Endometrium (tissue), 2 donors: ENCODE measurements around the gene PBX4.

Experiments used
- FAIRE-seq: peaks from 2 replicates; lab custom pipeline; 2012; peaks lifted over from hg19 to GRCh38; lab: Jason Lieb, UNC
- donor health status: control.
- donor health status: control.

The PBX4 gene

GRCh38 chr19:19553670-19554069, 64.8 kb downstream of the PBX4 start:
- no peak for FAIRE-seq

DNA sequence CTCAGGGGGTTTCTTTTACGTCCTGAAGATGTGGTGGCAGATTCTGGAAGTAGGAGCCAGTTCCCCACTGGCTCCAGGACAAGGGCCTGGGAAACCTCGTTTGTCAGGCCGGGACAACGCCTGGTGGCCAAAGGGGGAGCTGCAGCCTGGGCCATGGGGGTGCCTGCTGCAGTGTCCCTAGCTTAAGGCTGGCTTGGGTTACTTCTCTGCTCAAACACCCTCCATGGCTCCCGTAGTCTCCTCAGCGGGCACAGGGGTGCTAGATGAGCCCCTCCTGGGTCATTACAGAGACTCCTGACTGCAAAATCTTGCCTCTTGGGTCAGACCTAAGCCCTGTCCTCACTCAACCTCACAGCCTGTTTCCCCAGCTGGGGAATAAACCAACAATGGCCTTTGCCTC, 65.7 kb downstream of the PBX4 start:
- FAIRE-seq = no peak

GRCh38 chr19:19551853-19552192, 66.7 kb downstream of the PBX4 start:
- no peak for FAIRE-seq

DNA sequence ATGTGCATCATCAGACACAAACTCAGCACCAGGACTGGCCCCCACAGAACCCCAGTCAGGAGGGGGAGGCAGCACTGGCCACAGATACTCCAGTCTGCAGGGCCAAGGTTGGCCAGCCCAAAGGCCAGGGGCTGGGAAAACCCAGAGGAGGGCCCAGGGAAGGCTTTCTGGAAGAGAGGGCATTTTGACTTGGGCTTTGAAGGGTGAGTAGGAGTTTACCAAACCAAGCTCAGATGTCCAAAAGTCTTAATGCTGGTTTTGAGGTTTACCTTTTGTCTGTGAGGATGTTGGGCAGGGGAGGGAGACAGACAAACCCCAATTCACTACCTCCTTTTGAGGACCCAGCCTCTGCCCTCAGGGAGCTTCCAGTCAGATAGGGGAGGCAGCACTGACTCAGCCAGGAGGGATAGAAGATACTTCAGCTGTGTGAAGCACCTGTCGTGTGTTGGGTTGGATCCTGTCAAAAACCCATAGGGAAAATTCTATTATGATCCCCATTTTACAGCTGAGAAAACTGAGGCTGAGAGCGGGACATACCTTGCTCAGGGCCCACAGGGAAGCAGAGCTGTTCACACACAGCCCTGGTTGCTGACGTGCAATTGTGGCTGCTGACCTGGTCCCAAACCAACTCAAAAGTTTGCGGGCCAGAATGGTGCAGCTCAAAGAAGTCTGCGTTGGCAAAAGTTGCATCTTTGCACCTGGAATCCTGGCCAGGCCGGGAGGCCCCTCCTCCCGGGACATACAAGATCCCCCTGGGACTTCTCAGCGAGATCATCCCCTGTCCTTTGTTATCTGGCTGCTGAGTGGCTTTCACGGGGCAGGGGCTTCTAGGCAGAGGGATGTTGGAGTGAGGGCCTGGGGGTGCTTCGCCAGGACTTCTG, 67.3 kb downstream of the PBX4 start:
- FAIRE-seq = no peak

GRCh38 chr19:19550485-19550929, 68.0 kb downstream of the PBX4 start:
- FAIRE-seq = no peak

- FAIRE-seq = no peak
These were observed 68.6 kb downstream of the PBX4 start for GRCh38 chr19:19549804-19550464.

DNA sequence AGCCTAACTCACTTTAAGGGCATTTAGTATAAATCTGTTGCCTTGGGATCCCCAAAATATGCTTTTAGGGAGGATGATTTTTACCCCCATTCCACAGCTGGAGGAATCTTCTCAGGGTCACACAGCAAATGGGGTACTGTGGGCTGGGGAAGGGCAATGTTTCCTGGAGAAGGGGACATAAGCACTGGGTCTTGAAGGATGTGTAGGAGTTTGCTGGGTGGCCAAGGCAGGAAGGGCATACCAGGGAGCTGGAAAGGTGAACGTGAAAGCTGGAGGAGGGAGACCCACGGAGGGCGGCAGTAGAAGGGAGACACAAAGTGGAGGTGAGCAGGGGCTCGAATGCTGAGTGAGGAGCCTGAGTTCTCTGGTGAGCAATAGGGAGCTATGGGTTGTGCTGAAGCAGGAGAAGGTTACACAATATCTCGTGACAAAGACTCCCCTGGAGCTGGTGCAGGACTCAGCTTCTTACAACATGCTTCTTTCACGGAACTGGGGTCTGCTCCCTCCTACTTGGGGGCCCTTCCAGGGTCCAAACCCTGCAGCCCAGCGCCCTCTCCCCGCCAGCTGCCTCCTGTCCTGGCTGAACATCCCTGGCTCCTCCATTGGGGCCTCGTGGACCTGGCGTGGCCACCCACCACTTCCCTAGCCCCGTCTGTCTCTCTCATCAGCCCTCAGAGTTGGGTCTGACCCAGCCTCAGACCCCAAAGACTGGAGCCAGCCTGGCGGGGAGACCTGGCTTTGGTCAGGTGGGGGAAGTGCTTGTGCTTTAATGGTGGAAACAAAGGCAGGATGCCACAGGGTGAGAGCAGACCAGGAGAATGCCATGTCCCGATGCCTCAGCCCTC, 69.3 kb downstream of the PBX4 start:
- no peak for FAIRE-seq

GRCh38 chr19:19547674-19548336, 70.7 kb downstream of the PBX4 start:
- no peak for FAIRE-seq

- FAIRE-seq = no peak
These were observed 71.7 kb downstream of the PBX4 start for GRCh38 chr19:19546751-19547162.

GRCh38 chr19:19545707-19546106, 72.8 kb downstream of the PBX4 start:
- no peak for FAIRE-seq

DNA sequence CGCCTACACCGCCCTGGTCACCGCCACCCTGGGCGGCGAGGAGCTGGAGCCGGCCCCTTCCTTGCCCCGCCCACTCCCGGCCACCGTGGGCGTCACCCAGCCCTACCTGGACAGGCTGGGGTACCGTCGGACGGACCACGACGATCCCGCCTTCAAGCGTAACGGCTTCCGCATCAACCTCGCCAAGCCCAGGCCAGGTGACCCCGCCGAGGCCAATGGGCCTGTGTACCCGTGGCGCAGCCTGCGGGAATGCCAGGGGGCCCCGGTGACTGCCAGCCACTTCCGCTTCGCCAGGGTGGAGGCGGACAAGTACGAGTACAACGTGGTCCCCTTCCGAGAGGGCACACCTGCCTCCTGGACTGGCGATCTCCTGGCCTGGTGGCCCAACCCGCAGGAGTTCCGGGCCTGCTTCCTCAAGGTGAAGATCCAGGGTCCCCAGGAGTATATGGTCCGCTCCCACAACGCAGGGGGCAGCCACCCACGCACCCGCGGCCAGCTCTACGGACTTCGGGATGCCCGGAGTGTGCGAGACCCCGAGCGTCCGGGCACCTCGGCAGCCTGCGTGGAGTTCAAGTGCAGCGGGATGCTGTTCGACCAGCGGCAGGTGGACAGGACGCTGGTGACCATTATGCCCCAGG, 73.4 kb downstream of the PBX4 start:
- FAIRE-seq = no peak

DNA sequence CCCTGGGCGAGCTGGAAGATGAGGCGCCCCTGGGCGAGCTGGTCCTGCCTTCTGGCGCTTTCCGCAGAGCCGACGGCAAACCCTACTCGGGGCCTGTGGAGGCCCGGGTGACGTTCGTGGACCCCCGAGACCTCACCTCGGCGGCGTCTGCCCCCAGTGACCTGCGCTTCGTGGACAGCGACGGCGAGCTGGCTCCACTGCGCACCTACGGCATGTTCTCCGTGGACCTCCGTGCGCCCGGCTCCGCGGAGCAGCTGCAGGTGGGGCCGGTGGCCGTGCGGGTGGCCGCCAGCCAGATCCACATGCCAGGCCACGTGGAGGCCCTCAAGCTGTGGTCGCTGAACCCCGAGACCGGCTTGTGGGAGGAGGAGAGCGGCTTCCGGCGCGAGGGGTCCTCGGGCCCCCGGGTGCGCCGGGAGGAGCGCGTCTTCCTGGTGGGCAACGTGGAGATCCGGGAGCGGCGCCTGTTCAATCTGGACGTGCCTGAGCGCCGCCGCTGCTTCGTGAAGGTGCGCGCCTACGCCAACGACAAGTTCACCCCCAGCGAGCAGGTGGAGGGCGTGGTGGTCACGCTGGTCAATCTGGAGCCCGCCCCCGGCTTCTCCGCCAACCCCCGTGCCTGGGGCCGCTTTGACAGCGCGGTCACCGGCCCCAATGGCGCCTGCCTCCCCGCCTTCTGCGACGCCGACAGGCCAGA, 74.1 kb downstream of the PBX4 start:
- no peak for FAIRE-seq

DNA sequence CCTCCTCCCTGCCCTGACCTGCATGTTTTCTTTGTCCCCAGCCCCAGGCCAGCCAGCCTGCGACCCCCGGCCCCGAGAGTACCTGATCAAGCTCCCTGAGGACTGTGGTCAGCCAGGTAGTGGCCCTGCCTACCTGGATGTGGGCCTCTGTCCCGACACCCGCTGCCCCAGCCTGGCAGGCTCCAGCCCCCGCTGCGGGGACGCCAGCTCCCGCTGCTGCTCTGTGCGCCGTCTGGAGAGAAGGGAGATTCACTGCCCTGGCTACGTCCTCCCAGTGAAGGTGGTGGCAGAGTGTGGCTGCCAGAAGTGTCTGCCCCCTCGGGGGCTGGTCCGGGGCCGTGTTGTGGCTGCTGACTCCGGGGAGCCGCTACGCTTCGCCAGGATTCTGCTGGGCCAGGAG, 74.8 kb downstream of the PBX4 start:
- no peak for FAIRE-seq

DNA sequence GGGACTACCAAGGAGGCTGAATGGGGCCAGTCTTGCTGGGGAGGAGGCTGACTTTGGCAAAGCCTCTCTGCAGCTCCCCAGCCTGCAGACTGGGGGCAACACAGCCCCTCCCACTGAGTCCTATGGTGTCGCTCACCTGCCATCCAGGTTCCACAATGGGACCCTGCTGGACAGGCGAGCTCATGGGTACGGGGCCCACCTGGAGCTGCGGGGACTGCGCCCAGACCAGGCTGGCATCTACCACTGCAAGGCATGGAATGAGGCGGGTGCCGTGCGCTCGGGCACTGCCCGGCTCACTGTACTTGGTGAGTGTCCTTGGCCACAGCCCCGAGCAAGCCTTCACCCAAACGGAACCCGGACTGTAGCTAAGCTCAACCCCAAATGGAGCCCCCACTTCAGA, 75.4 kb downstream of the PBX4 start:
- FAIRE-seq = no peak

GRCh38 chr19:19542507-19542906, 76.0 kb downstream of the PBX4 start:
- FAIRE-seq = no peak

DNA sequence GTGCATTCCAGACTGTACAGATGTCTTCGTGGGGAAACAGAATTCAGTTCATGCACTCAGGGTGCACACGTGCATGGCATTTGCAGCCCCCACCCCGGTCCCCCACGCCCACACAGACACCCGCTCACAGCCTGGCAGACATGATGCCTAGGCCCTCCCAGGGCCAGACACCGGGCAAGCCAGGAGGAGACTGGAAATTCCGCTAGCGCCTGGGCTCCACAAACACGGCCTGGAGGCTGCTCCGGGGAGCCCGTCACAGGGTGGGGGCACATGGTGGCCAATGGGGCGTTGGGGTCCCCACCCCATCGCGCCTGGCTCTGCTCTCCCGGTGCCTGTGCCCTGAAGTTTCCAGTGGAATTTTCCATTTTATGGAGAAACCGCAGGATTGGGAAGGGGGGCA, 76.9 kb downstream of the PBX4 start:
- no peak for FAIRE-seq

DNA sequence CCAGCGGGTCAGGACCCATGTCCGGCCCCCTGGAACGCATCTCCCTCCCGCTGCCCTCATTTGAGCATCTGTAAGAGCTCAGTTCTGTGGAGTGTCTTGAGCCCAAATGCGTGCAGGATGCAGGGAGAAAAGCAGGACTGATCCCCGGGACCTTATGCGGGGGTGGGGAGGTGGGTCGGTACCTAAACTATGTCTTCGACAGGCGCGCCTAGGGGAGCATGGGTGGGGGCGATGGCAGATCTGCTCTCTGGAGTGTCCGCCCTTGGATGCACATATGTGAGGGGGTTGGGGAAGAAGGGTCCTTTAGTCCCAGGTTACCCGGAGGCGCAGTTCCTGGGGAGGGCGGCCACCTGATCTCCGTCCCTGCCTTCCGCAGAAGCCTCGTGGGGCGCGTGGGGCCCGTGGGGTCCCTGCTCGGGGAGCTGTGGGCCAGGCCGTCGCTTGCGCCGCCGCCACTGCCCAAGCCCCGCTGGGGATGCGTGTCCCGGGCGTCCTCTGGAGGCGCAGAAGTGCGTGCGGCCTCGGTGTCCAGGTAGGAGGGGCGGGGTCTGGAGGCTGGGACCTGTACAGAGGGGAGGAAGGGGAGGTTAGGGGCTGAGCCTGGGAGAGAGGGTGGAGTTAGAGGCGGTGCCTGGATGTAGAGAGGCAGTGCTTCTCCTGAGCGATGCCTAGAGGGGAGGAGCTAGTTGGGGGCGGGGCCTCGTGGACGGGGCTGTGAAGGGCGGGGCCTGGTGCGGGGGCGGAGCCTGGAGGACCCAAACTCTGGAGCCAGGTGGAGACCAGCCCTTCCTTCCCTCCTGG, 77.6 kb downstream of the PBX4 start:
- FAIRE-seq = no peak

DNA sequence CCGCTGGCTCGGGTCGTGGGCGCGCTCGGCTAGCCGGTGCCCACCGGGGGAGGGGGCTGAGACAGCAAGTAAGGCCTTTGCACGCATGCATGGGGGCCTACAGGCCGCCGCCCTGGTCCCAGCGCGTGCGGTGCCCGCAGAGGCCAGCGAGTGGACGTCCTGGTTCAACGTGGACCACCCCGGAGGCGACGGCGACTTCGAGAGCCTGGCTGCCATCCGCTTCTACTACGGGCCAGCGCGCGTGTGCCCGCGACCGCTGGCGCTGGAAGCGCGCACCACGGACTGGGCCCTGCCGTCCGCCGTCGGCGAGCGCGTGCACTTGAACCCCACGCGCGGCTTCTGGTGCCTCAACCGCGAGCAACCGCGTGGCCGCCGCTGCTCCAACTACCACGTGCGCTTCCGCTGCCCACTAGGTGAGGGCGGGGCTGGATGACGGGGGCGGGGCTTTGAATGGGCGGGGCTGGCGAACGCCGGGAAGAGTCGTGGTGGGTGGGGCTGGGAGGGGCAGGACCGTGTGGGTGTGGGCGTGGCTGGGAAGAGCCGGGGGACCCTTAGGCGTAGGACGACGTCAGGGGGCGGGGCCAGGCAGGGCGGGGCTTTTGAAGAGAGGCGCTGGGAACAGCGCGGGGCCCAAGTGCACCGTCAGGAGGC, 78.3 kb downstream of the PBX4 start:
- no peak for FAIRE-seq

GRCh38 chr19:19539698-19540063, 78.8 kb downstream of the PBX4 start:
- no peak for FAIRE-seq

- no peak for FAIRE-seq
These were observed 79.7 kb downstream of the PBX4 start for GRCh38 chr19:19538785-19539166.
